Ovary (tissue), 3 donors: ENCODE results near the gene C16orf96.

Source experiments
- POLR2A ChIP-seq: fragments of 450-650 bp; IDR thresholded peaks from one replicate; pipeline ENCODE4 v1.6.1; 2017; ENCODE audit warnings: antibody characterized with exemption, mild to moderate bottlenecking, moderate library complexity
- TF ChIP-seq, protein P1 (sequence below), 3 donors: fragments of 450-650 bp in 2 of 3; fragments of 200-600 bp in 1 of 3; IDR thresholded peaks; one replicate each; pipeline versions ENCODE4 v1.5.1 to v1.8.0; 2016 to 2022; ENCODE audit warnings: antibody characterized with exemption in 3 of 3, mild to moderate bottlenecking in 1 of 3
- donor health status: DM: no; HTN: no; CAD: no.

DNA sequence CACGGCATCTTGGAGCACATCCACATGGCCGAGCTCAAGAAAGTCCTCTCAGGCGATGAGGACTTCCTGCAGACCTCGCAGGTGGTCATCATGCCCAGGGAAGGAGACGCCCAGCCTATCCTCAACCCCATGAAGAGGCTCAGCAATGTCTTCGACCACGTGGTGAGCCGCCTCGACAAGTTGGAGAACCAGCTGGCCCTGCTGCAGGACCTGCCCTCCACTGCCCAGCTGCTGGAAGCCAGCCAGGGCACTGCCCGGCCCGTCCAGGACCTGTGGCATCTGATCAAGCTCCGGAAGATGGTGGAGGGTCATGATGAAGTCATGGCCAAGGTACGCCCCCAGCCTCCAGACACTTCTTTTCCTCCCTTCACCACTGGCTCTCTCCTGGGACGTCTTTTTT, 440 bp downstream of the C16orf96 start:
- TF ChIP-seq, protein P1, sequence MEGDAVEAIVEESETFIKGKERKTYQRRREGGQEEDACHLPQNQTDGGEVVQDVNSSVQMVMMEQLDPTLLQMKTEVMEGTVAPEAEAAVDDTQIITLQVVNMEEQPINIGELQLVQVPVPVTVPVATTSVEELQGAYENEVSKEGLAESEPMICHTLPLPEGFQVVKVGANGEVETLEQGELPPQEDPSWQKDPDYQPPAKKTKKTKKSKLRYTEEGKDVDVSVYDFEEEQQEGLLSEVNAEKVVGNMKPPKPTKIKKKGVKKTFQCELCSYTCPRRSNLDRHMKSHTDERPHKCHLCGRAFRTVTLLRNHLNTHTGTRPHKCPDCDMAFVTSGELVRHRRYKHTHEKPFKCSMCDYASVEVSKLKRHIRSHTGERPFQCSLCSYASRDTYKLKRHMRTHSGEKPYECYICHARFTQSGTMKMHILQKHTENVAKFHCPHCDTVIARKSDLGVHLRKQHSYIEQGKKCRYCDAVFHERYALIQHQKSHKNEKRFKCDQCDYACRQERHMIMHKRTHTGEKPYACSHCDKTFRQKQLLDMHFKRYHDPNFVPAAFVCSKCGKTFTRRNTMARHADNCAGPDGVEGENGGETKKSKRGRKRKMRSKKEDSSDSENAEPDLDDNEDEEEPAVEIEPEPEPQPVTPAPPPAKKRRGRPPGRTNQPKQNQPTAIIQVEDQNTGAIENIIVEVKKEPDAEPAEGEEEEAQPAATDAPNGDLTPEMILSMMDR (IDR thresholded peaks at IDR 0.05), result no peak
- no peak for TF ChIP-seq POLR2A
